Mesendoderm (in vitro differentiated cells): ENCODE measurements around the gene MAP3K21.
A peak's percentile ranks its signal among the peaks of the same experiment; 100 is the strongest.

ENCODE experiments used
- DNase-seq: peaks from one replicate; pipeline ENCODE4 v3.0.0; 2013
- H2AK5ac ChIP-seq: 2 replicates; pipeline ENCODE4 v1.6.1; 2013; ENCODE audit warnings: low read length, inconsistent platforms
- H2BK120ac ChIP-seq: 2 replicates; pipeline ENCODE4 v1.6.1; 2013; ENCODE audit warnings: low read depth, mild to moderate bottlenecking, low read length, moderate library complexity, mixed read lengths
- H2BK15ac ChIP-seq: replicated peaks from 2 replicates; pipeline ENCODE4 v1.6.1; 2013; ENCODE audit warnings: low read depth, mild to moderate bottlenecking, moderate library complexity
- H2BK5ac ChIP-seq: 2 replicates; pipeline ENCODE4 v1.6.1; 2013; ENCODE audit warnings: low read length, inconsistent platforms
- H3K18ac ChIP-seq: 2 replicates; pipeline ENCODE4 v1.6.1; 2013; ENCODE audit warnings: mild to moderate bottlenecking, low read length, mixed read lengths
- H3K23ac ChIP-seq: one replicate; pipeline ENCODE4 v1.6.1; 2013; ENCODE audit warnings: low read length
- H3K27ac ChIP-seq: 2 replicates; pipeline ENCODE4 v1.5.1; 2013; ENCODE audit warnings: low read depth, mild to moderate bottlenecking, inconsistent platforms, low read length, moderate library complexity
- H3K27me3 ChIP-seq: 2 replicates; pipeline ENCODE4 v1.6.1; 2013; ENCODE audit warnings: low read length, control low read depth, mild to moderate bottlenecking, inconsistent platforms; ENCODE audit not compliant: insufficient read depth, poor library complexity
- H3K36me3 ChIP-seq: 2 replicates; pipeline ENCODE4 v1.6.1; 2013; ENCODE audit warnings: low read length, inconsistent platforms; ENCODE audit not compliant: control insufficient read depth, insufficient read depth
- H3K4ac ChIP-seq: one replicate; pipeline ENCODE4 v1.6.1; 2013; ENCODE audit warnings: low read depth, mild to moderate bottlenecking, low read length, moderate library complexity
- H3K4me1 ChIP-seq: 2 replicates; pipeline ENCODE4 v1.6.1; 2013; ENCODE audit warnings: low read depth, low read length, inconsistent platforms; ENCODE audit not compliant: control insufficient read depth
- H3K4me2 ChIP-seq: 2 replicates; pipeline ENCODE4 v1.6.1; 2013; ENCODE audit warnings: low read length
- H3K4me3 ChIP-seq: 2 replicates; pipeline ENCODE4 v1.5.1; 2013; ENCODE audit warnings: mild to moderate bottlenecking, low read length
- H3K56ac ChIP-seq: one replicate; pipeline ENCODE4 v1.6.1; 2013; ENCODE audit warnings: low read length
- H3K79me1 ChIP-seq: 2 replicates; pipeline ENCODE4 v1.6.1; 2013; ENCODE audit warnings: low read length, inconsistent platforms
- H3K79me2 ChIP-seq: 2 replicates; pipeline ENCODE4 v1.6.1; 2013; ENCODE audit warnings: mild to moderate bottlenecking, low read length; ENCODE audit not compliant: control insufficient read depth, insufficient read depth
- H3K9ac ChIP-seq: 2 replicates; pipeline ENCODE4 v1.6.1; 2013; ENCODE audit warnings: low read length, inconsistent platforms
- H4K5ac ChIP-seq: one replicate; pipeline ENCODE4 v1.6.1; 2013; ENCODE audit warnings: low read length
- H4K8ac ChIP-seq: one replicate; pipeline ENCODE4 v1.6.1; 2013; ENCODE audit warnings: low read depth, mild to moderate bottlenecking, control low read depth, low read length, moderate library complexity
- WGBS: extraction: QIAGEN DNeasy Blood & Tissue Kit; methylation state at CpG from one replicate; pipeline ENCODE4 v1.1.7; 2013; ENCODE audit warnings: low lambda C conversion rate, missing lambda C conversion rate; ENCODE audit not compliant: insufficient coverage; ENCODE audit errors: extremely low coverage; 5-methylcytosine and 5-hydroxymethylcytosine counted together

Gene MAP3K21

DNA sequence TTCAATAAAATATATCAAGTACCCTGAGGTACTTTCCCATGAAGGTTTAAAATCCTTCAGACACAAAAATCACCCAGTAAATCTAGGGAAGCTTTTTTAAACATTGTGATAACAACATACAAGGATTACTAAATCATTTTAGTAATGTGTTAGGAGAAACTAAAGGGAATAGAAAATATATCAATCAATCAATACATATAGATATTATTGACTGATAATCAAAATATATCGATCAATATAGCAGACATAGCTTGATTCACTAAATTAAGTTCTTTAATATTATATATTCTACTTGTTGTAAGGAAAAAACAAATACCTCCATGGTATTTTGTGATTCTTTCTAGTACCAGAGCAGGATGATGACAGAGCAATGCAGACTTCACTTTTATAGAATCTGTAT lies 35.2 kb downstream of the MAP3K21 start:
- Histone ChIP-seq H3K27me3 (no peaks in the 10 kb centered on the region), H3K56ac (no peak overlapping the region), H3K79me1 (no peaks in the 10 kb centered on the region), H3K23ac (no peak overlapping the region), H3K4me2 (no peak overlapping the region), H3K9ac (no peak overlapping the region), H2AK5ac (no peak overlapping the region), H4K8ac (no peak overlapping the region), H3K4me1 (no peaks in the 10 kb centered on the region), H3K79me2 (no peaks in the 10 kb centered on the region), H2BK5ac (no peak overlapping the region), H3K27ac (no peak overlapping the region), H3K4ac (no peak overlapping the region), H3K36me3 (no peaks in the 10 kb centered on the region), H2BK120ac (no peak overlapping the region), H4K5ac (no peak overlapping the region), H3K18ac (no peak overlapping the region), H3K4me3 (no peak overlapping the region), H2BK15ac (no peak overlapping the region)
- DNase-seq: no peak
- no CpG with 5 or more reads among the region's 1 CpG for WGBS

DNA sequence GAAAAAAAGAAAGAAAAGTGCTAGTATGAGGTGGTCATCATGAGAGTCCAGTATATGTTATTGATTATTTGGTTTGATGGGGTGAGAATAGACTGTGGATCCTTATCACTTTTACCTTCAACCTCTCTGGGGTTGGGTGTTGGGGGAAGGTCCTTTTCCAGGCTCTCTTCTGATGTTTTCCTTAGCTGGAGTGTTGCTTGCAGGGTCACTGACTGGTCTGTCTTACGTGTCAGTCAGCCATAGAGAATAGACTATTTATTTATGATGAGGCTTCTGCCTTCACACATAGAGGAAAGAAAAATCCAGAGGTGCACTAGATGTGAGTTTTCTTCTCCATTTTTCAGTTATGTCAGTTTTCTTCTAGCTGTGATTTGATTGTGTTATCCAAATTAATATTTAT lies 36.5 kb downstream of the MAP3K21 start:
- H3K27ac ChIP-seq: no peak overlapping the region
- H2BK5ac ChIP-seq: no peak overlapping the region
- H2BK120ac ChIP-seq: no peak overlapping the region
- DNase-seq: no peak
- H2AK5ac ChIP-seq: no peak overlapping the region
- no CpG with 5 or more reads among the region's 1 CpG for WGBS
- H3K18ac ChIP-seq: no peak overlapping the region
- H2BK15ac ChIP-seq: no peak overlapping the region
- no peak overlapping the region for H4K5ac ChIP-seq
- no peaks in the 10 kb centered on the region for H3K4me1 ChIP-seq
- no peak overlapping the region for H3K56ac ChIP-seq
- H3K79me1 ChIP-seq: no peaks in the 10 kb centered on the region
- no peaks in the 10 kb centered on the region for H3K36me3 ChIP-seq
- H3K9ac ChIP-seq: no peak overlapping the region
- H3K4me2 ChIP-seq: no peak overlapping the region
- H3K23ac ChIP-seq: no peak overlapping the region
- H3K4me3 ChIP-seq: no peak overlapping the region
- no peaks in the 10 kb centered on the region for H3K79me2 ChIP-seq
- no peak overlapping the region for H4K8ac ChIP-seq
- H3K4ac ChIP-seq: no peak overlapping the region
- H3K27me3 ChIP-seq: no peaks in the 10 kb centered on the region

DNA sequence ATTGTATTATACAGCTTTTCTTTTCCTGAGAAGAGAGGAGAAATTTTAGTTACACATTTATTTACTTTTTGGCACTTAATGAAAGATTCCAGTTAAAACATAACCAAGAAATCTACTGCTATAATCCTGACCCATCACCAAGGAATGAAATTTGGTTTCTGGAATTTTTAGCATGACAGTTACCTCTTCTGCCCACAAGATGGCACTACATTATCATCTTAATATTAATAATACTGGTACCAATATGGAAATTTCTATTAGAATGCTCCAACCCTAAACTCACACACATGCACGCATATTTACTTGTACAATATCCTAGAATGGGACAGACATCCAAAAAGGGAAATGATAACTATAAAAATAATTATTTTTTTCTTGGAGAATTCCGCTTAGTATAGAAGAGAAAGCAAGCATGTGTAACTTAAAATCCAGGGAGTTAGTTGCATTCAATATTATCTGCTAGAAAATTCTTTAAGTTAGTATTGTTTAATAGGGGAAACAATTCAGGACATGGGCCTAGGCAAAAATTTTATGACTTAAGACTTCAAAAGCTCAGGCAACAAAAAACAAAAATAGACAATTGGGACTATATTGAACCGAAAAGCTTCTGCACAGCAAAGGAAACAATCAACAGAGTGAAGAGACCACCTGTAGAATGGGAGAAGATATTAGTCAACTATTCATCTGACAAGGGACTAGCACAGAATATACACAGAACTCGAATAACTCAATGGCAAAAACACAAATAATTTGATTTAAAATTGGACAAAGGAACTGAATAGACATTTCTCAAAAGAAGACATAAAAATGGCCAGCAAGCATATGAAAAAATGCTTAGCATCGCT lies 37.4 kb downstream of the MAP3K21 start:
- no peak overlapping the region for H3K9ac ChIP-seq
- H2BK15ac ChIP-seq: no peak overlapping the region
- no peaks in the 10 kb centered on the region for H3K27me3 ChIP-seq
- H3K36me3 ChIP-seq: no peaks in the 10 kb centered on the region
- no peak overlapping the region for H2BK5ac ChIP-seq
- H3K18ac ChIP-seq: no peak overlapping the region
- no peak overlapping the region for H3K23ac ChIP-seq
- no peak overlapping the region for H2BK120ac ChIP-seq
- H3K56ac ChIP-seq: no peak overlapping the region
- H3K4me3 ChIP-seq: no peak overlapping the region
- no peak overlapping the region for H3K4ac ChIP-seq
- DNase-seq: no peak
- no CpG with 5 or more reads among the region's 5 CpGs for WGBS
- H3K27ac ChIP-seq: no peak overlapping the region
- no peak overlapping the region for H2AK5ac ChIP-seq
- no peaks in the 10 kb centered on the region for H3K79me1 ChIP-seq
- H4K8ac ChIP-seq: no peak overlapping the region
- H4K5ac ChIP-seq: no peak overlapping the region
- no peaks in the 10 kb centered on the region for H3K79me2 ChIP-seq
- no peaks in the 10 kb centered on the region for H3K4me1 ChIP-seq
- H3K4me2 ChIP-seq: no peak overlapping the region

DNA sequence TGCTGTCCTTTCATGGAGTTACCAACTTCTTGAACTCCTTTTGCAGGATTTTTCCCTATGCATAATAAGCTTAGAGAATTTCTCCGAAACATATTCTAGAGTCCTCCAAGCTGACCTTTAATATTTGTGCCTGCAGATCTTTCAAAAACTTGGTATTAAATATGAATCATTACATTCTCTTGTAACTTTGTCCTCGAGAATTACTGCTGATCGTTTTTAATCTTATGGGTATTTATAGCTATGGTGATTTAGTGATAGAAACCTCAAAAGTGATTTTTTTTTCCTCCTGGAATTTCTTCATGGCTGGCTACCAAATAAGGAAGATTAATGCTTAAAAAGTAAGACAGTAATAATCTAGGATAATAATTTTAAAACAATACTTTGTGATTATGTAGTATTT lies 39.1 kb downstream of the MAP3K21 start:
- no peaks in the 10 kb centered on the region for H3K79me1 ChIP-seq
- no peaks in the 10 kb centered on the region for H3K79me2 ChIP-seq
- no peaks in the 10 kb centered on the region for H3K27me3 ChIP-seq
- no peak overlapping the region for H3K4ac ChIP-seq
- H2BK120ac ChIP-seq: no peak overlapping the region
- no peak overlapping the region for H4K8ac ChIP-seq
- H3K36me3 ChIP-seq: no peaks in the 10 kb centered on the region
- H3K4me2 ChIP-seq: no peak overlapping the region
- no peak overlapping the region for H3K4me3 ChIP-seq
- H3K27ac ChIP-seq: no peak overlapping the region
- H3K56ac ChIP-seq: no peak overlapping the region
- no peak overlapping the region for H4K5ac ChIP-seq
- WGBS: no CpG with 5 or more reads among the region's 3 CpGs
- H3K18ac ChIP-seq: no peak overlapping the region
- DNase-seq: no peak
- H3K23ac ChIP-seq: no peak overlapping the region
- H3K9ac ChIP-seq: no peak overlapping the region
- H2AK5ac ChIP-seq: no peak overlapping the region
- no peak overlapping the region for H2BK15ac ChIP-seq
- H3K4me1 ChIP-seq: no peaks in the 10 kb centered on the region
- H2BK5ac ChIP-seq: no peak overlapping the region

DNA sequence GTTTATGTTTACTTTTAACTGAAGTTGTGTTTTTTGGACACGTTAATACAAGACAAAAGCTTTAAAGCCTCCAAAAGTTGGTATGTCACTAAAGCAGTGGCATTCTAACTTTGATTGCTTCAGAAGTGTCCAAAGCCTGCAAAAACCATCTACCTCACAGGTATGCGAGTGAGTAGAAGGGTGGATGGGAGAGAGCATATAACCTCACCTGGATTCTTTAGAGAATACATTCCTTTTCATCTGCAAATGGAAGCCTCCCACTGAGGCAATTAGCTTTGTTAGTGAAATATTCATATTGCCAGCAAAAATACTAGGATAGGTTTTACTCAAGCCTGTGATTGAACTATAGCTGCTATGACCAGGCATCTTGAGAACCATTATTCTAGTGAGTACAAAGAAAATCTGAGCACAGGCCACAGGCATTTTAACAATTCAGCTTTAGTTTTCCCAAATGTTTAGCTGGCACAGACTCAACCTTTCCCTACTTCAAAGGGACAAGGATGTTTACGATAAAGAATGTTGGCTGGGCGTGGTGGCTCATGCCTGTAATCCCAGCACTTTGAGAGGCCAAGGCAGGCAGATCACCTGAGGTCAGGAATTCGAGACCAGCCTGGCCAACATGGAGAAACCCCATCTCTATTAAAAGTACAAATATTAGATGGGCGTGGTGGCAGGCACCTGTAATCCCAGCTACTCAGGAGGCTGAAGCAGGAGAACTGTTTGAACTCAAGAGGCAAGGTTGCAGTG lies 39.7 kb downstream of the MAP3K21 start:
- H3K27ac ChIP-seq: no peak overlapping the region
- H3K4ac ChIP-seq: no peak overlapping the region
- H3K9ac ChIP-seq: no peak overlapping the region
- no peak overlapping the region for H2AK5ac ChIP-seq
- no peak overlapping the region for H4K8ac ChIP-seq
- no peak overlapping the region for H3K23ac ChIP-seq
- no peak overlapping the region for H2BK120ac ChIP-seq
- no peak overlapping the region for H2BK15ac ChIP-seq
- DNase-seq: peak; percentile 55
- no peaks in the 10 kb centered on the region for H3K79me1 ChIP-seq
- no peak overlapping the region for H4K5ac ChIP-seq
- no peak overlapping the region for H2BK5ac ChIP-seq
- H3K79me2 ChIP-seq: no peaks in the 10 kb centered on the region
- H3K27me3 ChIP-seq: no peaks in the 10 kb centered on the region
- no peaks in the 10 kb centered on the region for H3K4me1 ChIP-seq
- no peak overlapping the region for H3K4me2 ChIP-seq
- no peak overlapping the region for H3K18ac ChIP-seq
- H3K56ac ChIP-seq: no peak overlapping the region
- H3K4me3 ChIP-seq: no peak overlapping the region
- WGBS: no CpG with 5 or more reads among the region's 6 CpGs
- no peaks in the 10 kb centered on the region for H3K36me3 ChIP-seq
